GM12878 (cell line): Measurements from ENCODE around the gene TSR3. TPM values are rescaled to one million over a fixed set of nuclear protein-coding genes. Genes with fewer than 3 reads are reported as not detected.
A peak's percentile ranks its signal among the peaks of the same experiment; 100 is the strongest.
"Not testable (repeated sequence)": the region's sequence is repeated elsewhere in the genome, so short reads cannot be mapped to it uniquely, and the experiment has no call there.

Experiments
- ATAC-seq: fragments of 200-7000 bp; cut with Tn5 transposase; 3 replicates; pipeline ENCODE4 v1.9.1; 2020; ENCODE audit warnings: mild to moderate bottlenecking, moderate library complexity
- BruUV-seq: library from RNA; stranded (reverse); fragments of 400-500 nt; replicated peaks from 2 replicates; lab custom pipeline; 2021; lab: Mats Ljungman, UMichigan
- CTCF ChIA-PET: fragments of 300-600 bp; sonication (Branson Sonifier 250); formaldehyde crosslinking; extraction: SDS; loops from one replicate; lab custom pipeline; 2021; ENCODE audit warnings: inconsistent platforms; lab: Yijun Ruan, JAX
- POLR2A ChIA-PET: fragments of 350-600 bp; formaldehyde crosslinking; extraction: SDS; loops from one replicate; lab custom pipeline; 2021; ENCODE audit warnings: inconsistent platforms; lab: Charles Lee
- RAD21 ChIA-PET: fragments of 300-600 bp; sonication (Branson Sonifier 250); formaldehyde crosslinking; loops from one replicate; lab custom pipeline; 2023; ENCODE audit warnings: antibody characterized with exemption; ENCODE audit not compliant: unreplicated experiment; lab: Charles Lee
- SMC1A ChIA-PET: fragments of 300-600 bp; sonication (Branson Sonifier 250); formaldehyde crosslinking; loops from one replicate; lab custom pipeline; 2023; ENCODE audit not compliant: unreplicated experiment, uncharacterized antibody; lab: Charles Lee
- DNase-seq: peaks from one replicate; pipeline ENCODE4 v3.0.0-alpha.2; 2011; ENCODE audit warnings: low read depth, low spot score
- FAIRE-seq: peaks from 3 replicates; lab custom pipeline; 2011; peaks lifted over from hg19 to GRCh38; lab: Jason Lieb, UNC
- H2AFZ ChIP-seq: 2 replicates; pipeline ENCODE4 v1.6.0; 2011; ENCODE audit warnings: low read depth, low read length, control low read depth; ENCODE audit not compliant: control insufficient read depth
- H3K27ac ChIP-seq: 2 replicates; pipeline ENCODE4 v1.5.1; 2011; ENCODE audit warnings: control low read depth; ENCODE audit not compliant: control insufficient read depth, insufficient read depth
- H3K27me3 ChIP-seq, 2 experiments: replicated peaks in 1 of 2; 2 replicates each; pipeline versions ENCODE4 v1.6.0 to v1.6.1; 2011; ENCODE audit warnings: low read length in 1 of 2; ENCODE audit not compliant: control insufficient read depth in 2 of 2, insufficient read depth in 2 of 2
- H3K36me3 ChIP-seq, 2 experiments: 2 replicates each; pipeline ENCODE4 v1.5.1; 2011; ENCODE audit warnings: low read length in 1 of 2; ENCODE audit not compliant: control insufficient read depth in 2 of 2, insufficient read depth in 2 of 2
- H3K4me1 ChIP-seq: 2 replicates; pipeline ENCODE4 v1.6.1; 2011; ENCODE audit warnings: mild to moderate bottlenecking, low read length, moderate library complexity, mixed read lengths; ENCODE audit not compliant: control insufficient read depth, insufficient read depth
- H3K4me2 ChIP-seq: 2 replicates; pipeline ENCODE4 v1.6.0; 2011; ENCODE audit warnings: control low read depth; ENCODE audit not compliant: control insufficient read depth, insufficient read depth
- H3K4me3 ChIP-seq: fragments of 200-600 bp; sonication (generic); 2 replicates; pipeline ENCODE4 v1.5.1; 2016
- H3K79me2 ChIP-seq: 2 replicates; pipeline ENCODE4 v1.6.0; 2011; ENCODE audit warnings: low read length; ENCODE audit not compliant: control insufficient read depth, insufficient read depth
- H3K9ac ChIP-seq: 2 replicates; pipeline ENCODE4 v1.8.0; 2011; ENCODE audit warnings: low read length, control low read depth, mixed read lengths; ENCODE audit not compliant: control insufficient read depth, insufficient read depth
- H3K9me3 ChIP-seq: replicated peaks from 3 replicates; pipeline ENCODE4 v1.5.1; 2011; ENCODE audit warnings: mild to moderate bottlenecking, low read length; ENCODE audit not compliant: control insufficient read depth, insufficient read depth
- H4K20me1 ChIP-seq: 2 replicates; pipeline ENCODE4 v1.6.0; 2011; ENCODE audit not compliant: control insufficient read depth, insufficient read depth
- CTCF ChIP-seq, 3 experiments: IDR thresholded peaks in 2 of 3; conservative IDR thresholded peaks in 1 of 3; 2 replicates each; pipeline ENCODE4 v1.5.1; 2011; ENCODE audit warnings: low read depth in 3 of 3, low read length in 3 of 3, mild to moderate bottlenecking in 3 of 3, control low read depth in 2 of 3, moderate library complexity in 2 of 3, inconsistent platforms in 1 of 3, mixed read lengths in 1 of 3; ENCODE audit not compliant: control insufficient read depth in 2 of 3, insufficient read depth in 1 of 3; ENCODE audit errors: extremely low read depth in 1 of 3
- SMC3 ChIP-seq: IDR thresholded peaks from 2 replicates; pipeline ENCODE4 v1.6.1; 2011; ENCODE audit warnings: low read length, improper control_type of control experiment, borderline replicate concordance
- ZNF687 ChIP-seq: fragments of 450-650 bp; IDR thresholded peaks from 2 replicates; pipeline ENCODE4 v1.6.1; 2017; ENCODE audit warnings: mild to moderate bottlenecking, moderate library complexity
- WGBS: methylation state at CpG from one replicate; pipeline ENCODE4 v1.1.6; 2016; ENCODE audit warnings: low lambda C conversion rate; ENCODE audit not compliant: insufficient replicate concordance, insufficient coverage; ENCODE audit errors: missing lambda C conversion rate; 5-methylcytosine and 5-hydroxymethylcytosine counted together
- in situ Hi-C: fragments of 300-500 bp; cut with MboI; formaldehyde crosslinking; loops from 9 replicates; pipeline ENCODE4 v1.14.3; 2018; ENCODE audit warnings: mixed read lengths
- intact Hi-C: fragments of 100-400 bp; cut with micrococcal nuclease; formaldehyde crosslinking; loops from one replicate; pipeline ENCODE4 v1.14.2; 2022; ENCODE audit not compliant: unreplicated experiment
- polyA plus RNA-seq, 11 experiments: library from polyadenylated mRNA; depleted of rRNA in 4 of 11; unstranded in 6 of 11; stranded (reverse) in 5 of 11; fragments of >200 nt; fragmentation: Nextera tagmentation in 4 of 11; fragmentation: Illumina TruSeq in 1 of 11; extraction: Ambion mirVana in 4 of 11; extraction: Trizol in 1 of 11; gene quantifications; 1 replicate in 1 of 11; 2 replicates in 10 of 11; pipeline versions ENCODE4 v1.2.1 to v1.2.3, GENCODE V29; 2011 to 2016; ENCODE audit warnings: inconsistent platforms in 2 of 11, missing spikeins in 2 of 11, low read depth in 1 of 11
- total RNA-seq, 4 experiments: library from RNA; depleted of rRNA in 3 of 4; stranded (reverse); fragments of >200 nt in 3 of 4; fragmentation: Illumina TruSeq in 1 of 4; extraction: Trizol in 1 of 4; gene quantifications; 2 replicates each; pipeline versions ENCODE4 v1.2.1 to v1.2.3, GENCODE V29; 2013 to 2021
- TF ChIP-seq, protein P1 (sequence below): IDR thresholded peaks from 2 replicates; pipeline ENCODE4 v1.6.1; 2011; ENCODE audit warnings: mild to moderate bottlenecking, low read depth, low read length, moderate library complexity; ENCODE audit not compliant: insufficient replicate concordance

Gene TSR3
- total and polyA plus RNA-seq, 10 of the 15 experiments (the other 5 are each of a cell fraction or from before 2014, with no cell fraction given): 3.4 to 108 (median 46.9) TPM

GRCh38 chr16:1330260-1330914 is 21.3 kb downstream of the TSR3 start (continued):
- TF ChIP-seq, protein P1, sequence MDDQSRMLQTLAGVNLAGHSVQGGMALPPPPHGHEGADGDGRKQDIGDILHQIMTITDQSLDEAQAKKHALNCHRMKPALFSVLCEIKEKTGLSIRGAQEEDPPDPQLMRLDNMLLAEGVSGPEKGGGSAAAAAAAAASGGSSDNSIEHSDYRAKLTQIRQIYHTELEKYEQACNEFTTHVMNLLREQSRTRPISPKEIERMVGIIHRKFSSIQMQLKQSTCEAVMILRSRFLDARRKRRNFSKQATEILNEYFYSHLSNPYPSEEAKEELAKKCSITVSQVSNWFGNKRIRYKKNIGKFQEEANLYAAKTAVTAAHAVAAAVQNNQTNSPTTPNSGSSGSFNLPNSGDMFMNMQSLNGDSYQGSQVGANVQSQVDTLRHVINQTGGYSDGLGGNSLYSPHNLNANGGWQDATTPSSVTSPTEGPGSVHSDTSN: no peak
- TF ChIP-seq SMC3 (no peak), ZNF687 (no peak), CTCF (IDR thresholded peaks at IDR 0.05 in 2 of 3, conservative IDR thresholded peaks at IDR 0.05 in 1 of 3; ENCODE audit: control insufficient read depth in 2 of 3, extremely low read depth in 1 of 3, insufficient read depth in 1 of 3, low read depth in 3 of 3, low read length in 3 of 3) (peak; percentile 1 to 59 (median 53); a peak in 4 of 6 replicates)

DNA sequence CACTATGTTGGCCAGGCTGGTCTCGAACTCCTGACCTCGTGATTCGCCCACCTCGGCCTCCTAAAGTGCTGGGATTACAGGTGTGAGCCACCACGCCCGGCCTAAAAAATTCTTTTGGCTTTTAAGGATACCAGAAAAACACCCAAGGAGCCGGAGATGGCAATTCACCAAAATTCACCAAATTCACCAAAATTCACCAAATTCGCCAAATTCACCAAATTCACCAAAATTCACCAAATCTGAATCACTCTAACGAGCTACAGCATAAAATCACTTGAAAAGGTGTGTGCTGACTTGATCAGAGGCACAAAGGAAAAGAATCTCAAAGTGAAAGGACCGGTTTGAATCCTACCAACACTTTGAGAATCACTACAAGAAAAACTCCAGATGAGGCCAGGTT is 22.7 kb downstream of the TSR3 start:
- POLR2A ChIA-PET, H3K79me2 ChIP-seq, H3K36me3 ChIP-seq, CTCF ChIA-PET, ATAC-seq, H4K20me1 ChIP-seq, BruUV-seq, in situ Hi-C loops, intact Hi-C loops, H3K27ac ChIP-seq, H3K9ac ChIP-seq, H3K9me3 ChIP-seq, DNase-seq, RAD21 ChIA-PET, H3K4me3 ChIP-seq, H3K4me2 ChIP-seq, H2AFZ ChIP-seq, H3K27me3 ChIP-seq, FAIRE-seq: not testable (repeated sequence)
- WGBS: 81% methylated on average over 10 of the region's 10 CpGs
- SMC1A ChIA-PET: interaction anchor here (0.9 kb wide), 1 partner anchor 16 kb away, joined by 3 read pairs; no protein-coding TSS in a partner anchor
- H3K4me1 ChIP-seq: peaks cover 13% of the 10 kb centered on the region; the same call in 1 of the 2 replicates

DNA sequence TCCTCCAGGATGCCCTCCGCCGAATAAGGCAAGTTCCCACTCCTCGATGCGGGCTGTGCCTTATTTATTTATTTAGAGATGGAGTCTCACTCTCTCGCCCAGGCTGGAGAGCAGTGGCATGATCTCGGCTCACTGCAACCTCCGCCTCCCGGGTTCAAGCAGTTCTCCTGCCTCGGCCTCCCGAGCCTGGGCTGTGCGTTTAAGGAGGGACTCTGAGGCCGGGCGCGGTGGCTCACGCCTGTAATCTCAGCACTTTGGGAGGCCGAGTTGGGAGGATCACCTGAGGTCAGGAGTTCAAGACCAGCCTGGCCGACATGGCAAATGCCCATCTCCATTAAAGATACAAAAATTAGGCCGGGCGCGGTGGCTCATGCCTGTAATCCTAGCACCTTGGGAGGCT is 23.5 kb downstream of the TSR3 start:
- H3K79me2 ChIP-seq, H3K9me3 ChIP-seq, DNase-seq, H3K27me3 ChIP-seq, POLR2A ChIA-PET, in situ Hi-C loops, intact Hi-C loops, H3K9ac ChIP-seq, ATAC-seq, RAD21 ChIA-PET, H3K36me3 ChIP-seq, BruUV-seq, H3K4me2 ChIP-seq, H3K27ac ChIP-seq, H2AFZ ChIP-seq, H3K4me3 ChIP-seq, CTCF ChIA-PET, SMC1A ChIA-PET, H4K20me1 ChIP-seq, FAIRE-seq: not testable (repeated sequence)
- 93% methylated on average over 18 of the region's 20 CpGs for WGBS
- H3K4me1 ChIP-seq: peaks cover 13% of the 10 kb centered on the region; the same call in 1 of the 2 replicates
